Stimulated activated CD4-positive, alpha-beta T cell treated with anti-CD3 and anti-CD28 coated beads, TNF-alpha, amount 100 ng/mL, for 1 hour (primary cell): ENCODE data around the gene C1QL3.

Experiments used
- DNase-seq, 3 donors: peaks; one replicate each; pipeline ENCODE4 v3.0.0-alpha.2; 2020; ENCODE audit warnings: low read depth in 3 of 3, low spot score in 1 of 3

The C1QL3 gene

GRCh38 chr10:16493884-16494536, 27.7 kb downstream of the C1QL3 start:
- no peak for DNase-seq

GRCh38 chr10:16491933-16492332, 29.7 kb downstream of the C1QL3 start:
- DNase-seq: no peak

- no peak for DNase-seq
Measured at GRCh38 chr10:16490511-16490910, 31.2 kb downstream of the C1QL3 start.

GRCh38 chr10:16483241-16483917, 38.3 kb downstream of the C1QL3 start:
- DNase-seq: no peak

GRCh38 chr10:16481052-16481728, 40.5 kb downstream of the C1QL3 start:
- no peak for DNase-seq

- no peak for DNase-seq
Measured at GRCh38 chr10:16478801-16479200, 42.9 kb downstream of the C1QL3 start.

- no peak for DNase-seq
Measured at GRCh38 chr10:16477757-16478156, 43.9 kb downstream of the C1QL3 start.

GRCh38 chr10:16472828-16473227, 48.9 kb downstream of the C1QL3 start:
- no peak for DNase-seq

GRCh38 chr10:16470747-16471146, 50.9 kb downstream of the C1QL3 start:
- no peak for DNase-seq

- no peak for DNase-seq
Measured at GRCh38 chr10:16466001-16466400, 55.7 kb downstream of the C1QL3 start.
